WI38 (cell line): ENCODE results near the gene BHLHE23.

Source experiments
- H3K4me3 ChIP-seq: 2 replicates; pipeline ENCODE4 v1.5.1; 2011; ENCODE audit warnings: low read depth, mild to moderate bottlenecking, control low read depth, low read length
- TF ChIP-seq, protein P1 (sequence below): IDR thresholded peaks from 2 replicates; pipeline ENCODE4 v1.5.1; 2012; ENCODE audit warnings: low read depth, mild to moderate bottlenecking, control low read depth, low read length

The BHLHE23 gene

DNA sequence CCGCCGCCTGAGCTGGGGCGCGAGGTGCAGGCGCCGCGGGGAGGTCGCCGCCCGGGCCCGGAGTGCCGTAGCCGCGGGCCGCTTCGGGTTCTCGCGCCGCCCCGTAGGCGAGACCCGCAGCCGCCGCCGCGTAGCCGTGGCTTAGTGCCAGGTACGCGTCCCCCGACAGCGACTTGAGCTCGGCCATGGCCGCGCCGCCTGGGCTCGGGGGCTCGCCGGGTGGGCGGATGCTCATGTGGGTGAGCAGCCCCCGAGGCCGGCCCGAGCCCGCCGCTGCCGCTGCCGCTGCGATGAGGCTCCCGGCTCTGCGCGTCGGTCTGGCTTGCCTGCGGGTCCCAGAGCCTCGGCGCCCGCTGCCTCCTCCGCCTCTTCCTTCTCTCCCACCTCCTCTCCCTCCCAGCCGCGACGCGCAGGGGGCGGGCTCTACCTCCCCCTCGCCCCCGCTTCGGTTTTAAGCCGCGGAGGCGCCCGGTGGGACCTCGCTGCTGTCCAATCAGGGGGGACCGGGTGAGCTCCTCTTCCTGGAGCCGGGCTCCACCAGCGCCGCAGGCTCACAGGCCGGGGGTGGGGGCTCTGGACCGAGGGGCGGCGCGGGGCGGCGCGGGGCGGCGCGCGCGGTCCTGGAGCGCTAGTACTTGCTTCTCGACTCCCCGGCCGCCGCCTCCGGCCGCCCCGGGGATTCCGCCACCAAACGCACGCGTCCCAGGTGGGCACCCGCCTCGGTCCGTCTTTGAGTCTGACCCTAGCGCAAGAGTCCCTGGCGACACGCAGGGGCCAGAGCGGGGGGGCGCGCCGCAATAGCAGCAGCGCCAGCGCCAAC is at the start of gene BHLHE23:
Gene BHLHE23, minus strand, starts transcription at position 425 of the 820 bp plus-strand sequence. Its CDS starts 190 bp downstream, at position 235.
- TF ChIP-seq, protein P1, sequence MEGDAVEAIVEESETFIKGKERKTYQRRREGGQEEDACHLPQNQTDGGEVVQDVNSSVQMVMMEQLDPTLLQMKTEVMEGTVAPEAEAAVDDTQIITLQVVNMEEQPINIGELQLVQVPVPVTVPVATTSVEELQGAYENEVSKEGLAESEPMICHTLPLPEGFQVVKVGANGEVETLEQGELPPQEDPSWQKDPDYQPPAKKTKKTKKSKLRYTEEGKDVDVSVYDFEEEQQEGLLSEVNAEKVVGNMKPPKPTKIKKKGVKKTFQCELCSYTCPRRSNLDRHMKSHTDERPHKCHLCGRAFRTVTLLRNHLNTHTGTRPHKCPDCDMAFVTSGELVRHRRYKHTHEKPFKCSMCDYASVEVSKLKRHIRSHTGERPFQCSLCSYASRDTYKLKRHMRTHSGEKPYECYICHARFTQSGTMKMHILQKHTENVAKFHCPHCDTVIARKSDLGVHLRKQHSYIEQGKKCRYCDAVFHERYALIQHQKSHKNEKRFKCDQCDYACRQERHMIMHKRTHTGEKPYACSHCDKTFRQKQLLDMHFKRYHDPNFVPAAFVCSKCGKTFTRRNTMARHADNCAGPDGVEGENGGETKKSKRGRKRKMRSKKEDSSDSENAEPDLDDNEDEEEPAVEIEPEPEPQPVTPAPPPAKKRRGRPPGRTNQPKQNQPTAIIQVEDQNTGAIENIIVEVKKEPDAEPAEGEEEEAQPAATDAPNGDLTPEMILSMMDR, result no peak
- no peak within 1 kb of the TSS for H3K4me3 ChIP-seq

GRCh38 chr20:63055575-63056235 is 48.9 kb upstream of the BHLHE23 start:
- no peak overlapping the region for H3K4me3 ChIP-seq
- TF ChIP-seq, protein P1, result no peak

DNA sequence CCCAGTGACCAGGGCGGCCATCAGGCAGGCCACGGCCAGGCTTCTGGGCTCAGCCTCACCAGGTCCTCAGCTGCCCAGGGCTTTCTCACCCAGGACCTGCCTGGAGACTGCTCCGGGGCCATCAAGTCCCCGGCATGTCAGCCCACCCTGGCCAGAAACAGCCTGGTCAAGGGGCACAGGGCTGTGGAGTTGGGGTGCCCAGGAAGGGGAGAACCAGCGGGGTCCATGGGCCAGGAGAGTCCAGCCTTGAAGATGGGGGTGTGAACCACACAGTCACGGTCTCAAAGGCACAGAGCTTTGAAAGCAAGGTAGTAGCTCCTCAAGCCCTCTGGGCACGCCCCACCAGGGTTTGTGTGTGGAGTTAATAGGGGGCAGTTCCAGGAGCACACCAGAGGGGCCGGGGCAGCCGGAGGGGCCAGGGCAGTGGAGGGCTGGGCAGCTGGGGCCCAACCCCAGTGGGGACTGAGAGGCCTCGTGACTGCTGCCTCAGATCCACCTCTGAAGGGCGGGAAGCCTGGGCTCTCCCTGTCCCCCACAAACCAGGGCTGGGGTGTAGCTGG is 48.0 kb upstream of the BHLHE23 start:
- H3K4me3 ChIP-seq, result no peak overlapping the region
- TF ChIP-seq, protein P1, result no peak

- no peak overlapping the region for H3K4me3 ChIP-seq
- TF ChIP-seq, protein P1, result no peak
Observed at GRCh38 chr20:63054103-63054474, 47.3 kb upstream of the BHLHE23 start.

- H3K4me3 ChIP-seq, result no peak overlapping the region
- TF ChIP-seq, protein P1, result no peak
Observed at GRCh38 chr20:63053432-63054102, 46.8 kb upstream of the BHLHE23 start.

DNA sequence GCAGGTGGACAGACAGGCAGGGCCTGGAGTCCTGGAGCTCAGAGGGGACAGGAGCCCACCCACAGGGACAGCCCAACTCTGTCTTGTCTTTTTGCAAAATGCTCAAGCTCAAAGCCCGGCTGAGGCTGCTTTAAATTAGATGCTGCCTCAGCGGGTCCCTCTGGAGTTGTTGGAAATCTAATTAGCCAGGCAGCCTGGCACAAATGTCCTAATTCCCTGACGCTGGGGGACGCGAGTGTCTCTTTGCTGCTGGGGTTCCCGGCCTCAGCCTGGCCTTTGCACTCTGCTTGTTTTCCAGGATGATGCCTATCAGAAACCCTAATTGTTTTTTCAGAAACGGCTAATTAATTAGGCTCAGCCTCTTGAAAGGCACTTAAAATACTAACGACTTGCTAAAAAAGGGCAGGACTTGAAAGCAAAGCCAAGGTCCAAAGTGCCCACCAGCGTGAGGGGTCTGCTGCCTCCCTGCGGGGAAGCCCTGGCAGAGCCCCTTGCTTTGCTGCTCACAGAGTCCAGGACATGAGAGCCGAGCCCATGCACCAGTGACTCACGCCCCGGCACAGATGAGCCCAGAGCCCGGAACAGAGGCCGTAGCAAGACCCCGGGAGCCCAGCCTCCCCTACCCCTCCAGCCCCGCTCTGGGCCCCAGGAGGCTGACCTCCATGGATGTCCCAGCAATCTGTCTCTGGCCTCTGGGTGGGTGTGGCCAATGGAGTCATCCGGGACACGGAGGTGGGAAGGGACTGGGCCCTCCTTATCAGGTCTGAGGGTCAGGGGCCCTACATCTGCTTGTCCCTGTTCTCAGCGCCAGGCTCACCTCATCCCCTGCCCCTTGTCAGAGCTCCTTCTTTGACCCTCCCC is 46.0 kb upstream of the BHLHE23 start:
- H3K4me3 ChIP-seq, result no peak overlapping the region
- TF ChIP-seq, protein P1, result no peak
